Measurements from ENCODE around the gene ARHGAP31. TPM values are rescaled to one million over a fixed set of nuclear protein-coding genes. Genes with fewer than 3 reads are reported as not detected.
A peak's percentile ranks its signal among the peaks of the same experiment; 100 is the strongest.

Gene ARHGAP31
- total RNA-seq, 1 experiment from 2014 or later = 7.7 TPM

GRCh38 chr3:119433613-119434325 is 139.6 kb downstream of the ARHGAP31 start:
- no peak for DNase-seq (ENCODE audit: low read depth)

DNA sequence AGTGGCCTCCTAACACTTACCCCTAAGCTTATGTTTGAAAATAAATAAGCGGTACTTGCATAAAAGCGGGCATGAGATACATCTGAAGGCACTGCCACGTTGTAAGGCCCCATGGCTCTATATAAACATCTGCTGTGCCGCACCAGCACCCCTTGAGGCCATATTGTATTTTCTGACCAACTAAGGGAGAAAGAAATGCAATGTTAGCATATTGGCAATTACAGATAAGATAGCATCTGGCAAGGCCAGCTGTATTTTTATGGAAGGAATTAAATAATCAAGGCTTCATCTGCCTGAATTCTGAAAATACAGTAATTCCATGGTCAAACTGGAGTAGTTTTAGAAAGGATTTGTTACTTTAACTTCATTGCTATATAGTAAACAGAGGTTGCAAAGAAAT is 140.5 kb downstream of the ARHGAP31 start:
- DNase-seq (ENCODE audit: low read depth) = no peak

GRCh38 chr3:119436977-119437376 is 142.8 kb downstream of the ARHGAP31 start:
- no peak for DNase-seq (ENCODE audit: low read depth)

GRCh38 chr3:119437691-119438258 is 143.6 kb downstream of the ARHGAP31 start:
- DNase-seq (ENCODE audit: low read depth) = no peak

DNA sequence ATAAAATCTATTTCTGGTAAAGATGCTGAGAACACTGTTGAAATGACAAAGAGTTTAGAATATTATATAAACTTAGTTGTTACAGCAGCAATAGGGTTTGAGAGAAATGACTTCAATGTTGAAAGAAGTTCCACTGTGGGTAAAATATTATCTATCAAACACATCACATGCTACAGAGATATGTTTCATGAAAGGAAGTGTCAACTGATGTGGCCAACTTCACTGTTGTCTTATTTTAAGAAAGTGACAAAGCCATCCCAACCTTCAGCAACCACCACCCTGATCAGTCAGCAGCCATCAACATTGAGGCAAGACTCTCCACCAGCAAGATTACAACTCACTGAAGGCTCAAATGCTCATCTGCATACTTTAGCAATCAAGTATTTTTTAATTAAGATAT is 149.0 kb downstream of the ARHGAP31 start:
- DNase-seq (ENCODE audit: low read depth) = no peak

GRCh38 chr3:119444590-119444989 is 150.4 kb downstream of the ARHGAP31 start:
- no peak for DNase-seq (ENCODE audit: low read depth)

- DNase-seq (ENCODE audit: low read depth) = no peak
These were observed 159.6 kb downstream of the ARHGAP31 start for GRCh38 chr3:119453822-119454221.

DNA sequence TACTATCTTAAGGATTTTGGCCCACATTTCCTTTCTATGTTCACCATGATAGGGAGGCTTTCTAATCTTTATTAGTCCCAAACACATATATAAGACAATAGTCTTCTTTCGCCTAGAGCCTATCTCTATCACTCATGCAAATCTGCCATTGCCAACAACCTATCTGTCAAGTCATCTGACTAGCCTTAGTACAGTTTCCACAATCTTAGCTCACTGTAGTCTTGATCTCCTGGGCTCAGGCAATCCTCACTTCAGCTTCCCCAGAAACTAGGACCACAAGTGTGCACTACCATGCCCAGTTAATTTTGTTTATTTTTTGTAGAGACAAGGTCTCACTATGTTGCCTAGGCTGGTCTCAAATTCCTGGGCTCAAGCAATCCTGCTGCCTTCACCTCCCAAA is 162.3 kb downstream of the ARHGAP31 start:
- DNase-seq (ENCODE audit: low read depth) = no peak

- no peak for DNase-seq (ENCODE audit: low read depth)
These were observed 163.1 kb downstream of the ARHGAP31 start for GRCh38 chr3:119457246-119457645.

DNA sequence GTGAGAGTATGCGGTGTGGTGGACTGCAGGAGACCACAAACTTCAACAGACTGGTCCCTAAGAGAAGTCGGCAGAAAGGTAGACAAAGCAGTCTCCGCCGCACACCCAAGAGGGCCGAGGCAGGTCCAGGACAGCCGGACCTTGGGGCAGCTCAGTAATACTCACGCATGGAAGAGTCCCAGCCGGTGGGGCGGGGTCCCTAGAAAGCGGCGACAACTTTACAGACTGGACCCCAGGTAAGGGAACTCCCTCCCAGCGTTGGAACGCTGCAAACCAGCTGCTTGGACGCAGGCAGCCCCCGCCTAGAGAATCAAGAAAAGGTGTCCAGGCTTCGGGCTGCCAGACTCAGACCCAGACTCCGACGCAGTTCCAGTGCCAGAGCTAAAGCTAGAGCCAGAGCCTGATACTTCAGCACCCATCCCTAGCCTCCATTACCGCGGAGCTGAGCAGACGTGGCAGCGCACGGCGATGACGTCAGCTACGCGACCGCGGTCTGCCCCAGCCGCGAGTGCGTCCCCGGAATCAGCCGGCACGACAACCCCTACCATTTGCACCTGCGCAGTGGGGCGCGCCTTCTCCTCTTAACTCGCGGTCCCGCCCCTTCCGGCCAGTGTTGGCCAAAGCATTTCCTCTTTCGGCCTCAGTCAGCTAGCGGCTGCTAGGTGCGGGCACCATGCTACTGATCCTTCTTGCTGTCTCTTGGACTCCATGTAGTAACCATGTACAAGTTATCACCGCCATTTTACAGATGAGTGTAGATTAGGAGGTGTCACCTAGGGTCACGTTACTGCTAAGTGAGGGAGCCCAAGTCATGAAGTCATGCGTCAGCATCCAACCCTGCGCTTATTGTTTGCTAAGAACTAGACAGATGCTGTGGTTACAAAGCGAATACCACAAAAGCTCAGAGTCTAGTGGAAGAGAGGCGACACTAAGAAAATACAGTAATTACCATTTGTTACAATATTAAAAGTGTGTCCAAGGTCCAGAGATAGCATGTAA is 169.3 kb downstream of the ARHGAP31 start, which contains the start of gene TMEM39A:
Gene TMEM39A (minus strand): TSS at position 445 of the 999 bp plus-strand sequence. CDS start 1,541 bp downstream, outside the sequence.
- peak; percentile 97 for DNase-seq (ENCODE audit: low read depth)

DNA sequence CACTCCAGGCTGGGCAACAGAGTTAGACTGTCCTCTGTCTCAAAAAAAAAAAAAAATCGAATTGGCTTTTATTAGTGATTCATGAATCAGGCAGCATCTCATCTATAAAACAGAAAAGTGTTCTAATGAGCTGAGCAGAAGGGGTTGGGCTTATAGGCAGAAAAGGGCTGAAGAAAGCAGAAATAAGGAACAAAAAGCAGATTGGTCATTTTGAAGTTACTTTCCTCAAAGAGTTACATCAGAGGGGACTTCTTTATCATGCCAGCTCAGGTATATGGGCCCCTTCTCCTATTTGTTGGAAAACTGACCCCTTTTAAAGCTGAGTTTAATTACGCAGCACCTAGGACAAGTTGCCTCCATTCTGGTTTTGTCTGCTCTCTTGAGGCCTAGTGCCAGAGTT is 173.9 kb downstream of the ARHGAP31 start:
- DNase-seq (ENCODE audit: low read depth) = no peak

GRCh38 chr3:119469418-119470189 is 175.4 kb downstream of the ARHGAP31 start:
- DNase-seq (ENCODE audit: low read depth) = peak; percentile 18

Other genes with a start within 250 kb of the ARHGAP31 start
- gene TEX55, start 148.2 kb upstream of the ARHGAP31 start, total RNA-seq (2014; rRNA removed) = not detected in 2 replicates
- not detected in 2 replicates for gene UPK1B, start 120.8 kb upstream of the ARHGAP31 start, total RNA-seq (2014; rRNA removed)
- 22.7 and 25.3 TPM in 2 replicates for gene B4GALT4, start 53.5 kb upstream of the ARHGAP31 start, total RNA-seq (2014; rRNA removed)
- 34.3 and 39.7 TPM in 2 replicates for gene TMEM39A, start 169.2 kb downstream of the ARHGAP31 start, total RNA-seq (2014; rRNA removed)
- 17.9 and 19.1 TPM in 2 replicates for gene POGLUT1, start 174.6 kb downstream of the ARHGAP31 start, total RNA-seq (2014; rRNA removed)
- 61.1 and 63.0 TPM in 2 replicates for gene TIMMDC1, start 204.2 kb downstream of the ARHGAP31 start, total RNA-seq (2014; rRNA removed)

All from LHCN-M2 (cell line).